ENCODE results near the gene LGI4.

Gene LGI4

DNA sequence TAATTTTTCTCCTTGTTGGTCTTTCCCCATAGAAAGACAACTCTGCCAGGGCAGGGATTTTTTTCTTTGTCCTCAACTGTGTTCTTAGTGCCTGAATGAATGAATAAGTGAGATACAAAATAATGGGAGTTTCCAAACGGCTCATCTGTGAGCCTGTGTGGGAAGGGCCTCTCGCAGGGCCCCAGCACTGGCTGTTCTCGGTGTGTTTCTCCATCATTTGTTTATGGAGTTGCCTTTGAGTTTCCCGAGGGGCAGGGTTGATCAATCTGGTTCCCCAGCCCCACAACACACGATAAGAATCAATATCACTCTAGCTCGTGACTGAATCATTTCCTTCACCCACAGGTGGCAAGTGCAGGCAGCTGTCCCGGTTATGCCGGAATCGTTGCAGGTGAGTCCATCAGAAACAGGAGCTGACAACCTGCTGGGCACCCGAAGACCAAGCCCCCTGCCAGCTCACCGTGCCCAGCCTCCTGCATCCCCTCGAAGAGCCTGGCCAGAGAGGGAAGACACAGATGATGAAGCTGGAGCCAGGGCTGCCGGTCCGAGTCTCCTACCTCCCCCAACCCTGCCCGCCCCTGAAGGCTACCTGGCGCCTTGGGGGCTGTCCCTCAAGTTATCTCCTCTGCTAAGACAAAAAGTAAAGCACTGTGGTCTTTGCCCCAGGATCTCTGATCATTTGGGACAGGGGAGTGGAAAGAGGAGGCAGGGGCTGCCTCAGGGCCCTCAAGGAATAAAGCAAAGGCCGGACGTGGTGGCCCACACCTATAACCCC, 34.5 kb upstream of the LGI4 start:
- Histone ChIP-seq H3K27ac (ENCODE audit: low read depth, low read length) (no peak overlapping the region), H3K36me3 (ENCODE audit: control insufficient read depth, insufficient read depth, low read length) (peaks cover 4% of the 10 kb centered on the region), H3K9ac (ENCODE audit: low read length) (no peak overlapping the region), H3K56ac (ENCODE audit: low read length) (no peak overlapping the region), H3K79me1 (ENCODE audit: low read length) (no peaks in the 10 kb centered on the region), H2BK120ac (ENCODE audit: low read depth, low read length) (no peak overlapping the region), H4K8ac (ENCODE audit: low read depth, low read length) (no peak overlapping the region), H3K18ac (ENCODE audit: low read length) (no peak overlapping the region), H3K23ac (ENCODE audit: low read length) (no peak overlapping the region), H3K4me2 (ENCODE audit: low read length) (no peak overlapping the region), H3K4me1 (ENCODE audit: control insufficient read depth, low read depth, low read length) (no peaks in the 10 kb centered on the region), H3K27me3 (ENCODE audit: insufficient read depth, low read length, poor library complexity) (no peaks in the 10 kb centered on the region), H3K4me3 (ENCODE audit: low read length) (no peak overlapping the region), H2BK15ac (replicated peaks; ENCODE audit: low read depth) (no peak overlapping the region), H2BK5ac (ENCODE audit: low read length) (no peak overlapping the region), H3K79me2 (ENCODE audit: control insufficient read depth, insufficient read depth, low read length) (no peaks in the 10 kb centered on the region), H4K5ac (ENCODE audit: low read length) (no peak overlapping the region), H3K4ac (ENCODE audit: low read depth, low read length) (no peak overlapping the region), H2AK5ac (ENCODE audit: low read length) (no peak overlapping the region)
- DNase-seq = no peak
- no CpG with 5 or more reads among the region's 18 CpGs for WGBS (ENCODE audit: extremely low coverage, insufficient coverage, low lambda C conversion rate)

DNA sequence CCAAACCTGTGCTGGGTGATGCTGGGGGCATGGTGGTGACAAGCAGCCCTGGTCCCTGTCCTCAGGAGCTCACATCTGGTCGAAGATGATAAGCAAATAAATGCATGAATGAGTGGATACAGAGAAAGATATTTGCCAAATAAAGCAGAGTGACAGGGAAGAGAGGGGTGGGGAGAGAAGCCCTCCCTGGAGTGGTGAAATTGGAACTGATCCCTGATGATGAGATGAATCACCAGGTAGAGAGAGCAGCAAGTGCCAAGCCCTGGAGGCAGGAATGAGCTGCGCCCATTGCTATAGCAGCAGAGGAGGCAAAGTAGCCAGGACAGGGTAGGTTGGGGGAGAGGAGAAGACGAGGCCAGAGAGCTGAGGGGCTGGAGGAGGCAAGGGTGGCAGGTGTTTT, 33.3 kb upstream of the LGI4 start:
- no peak overlapping the region for H3K4me2 ChIP-seq (ENCODE audit: low read length)
- no peak overlapping the region for H3K18ac ChIP-seq (ENCODE audit: low read length)
- H3K23ac ChIP-seq (ENCODE audit: low read length) = no peak overlapping the region
- no peak overlapping the region for H3K4ac ChIP-seq (ENCODE audit: low read depth, low read length)
- H3K4me1 ChIP-seq (ENCODE audit: control insufficient read depth, low read depth, low read length) = no peaks in the 10 kb centered on the region
- no peak overlapping the region for H2BK15ac ChIP-seq (replicated peaks; ENCODE audit: low read depth)
- H4K5ac ChIP-seq (ENCODE audit: low read length) = no peak overlapping the region
- H3K4me3 ChIP-seq (ENCODE audit: low read length) = no peak overlapping the region
- H2BK5ac ChIP-seq (ENCODE audit: low read length) = no peak overlapping the region
- no peak overlapping the region for H2AK5ac ChIP-seq (ENCODE audit: low read length)
- H3K56ac ChIP-seq (ENCODE audit: low read length) = no peak overlapping the region
- H2BK120ac ChIP-seq (ENCODE audit: low read depth, low read length) = no peak overlapping the region
- WGBS (ENCODE audit: extremely low coverage, insufficient coverage, low lambda C conversion rate) = no CpG with 5 or more reads among the region's 3 CpGs
- H3K36me3 ChIP-seq (ENCODE audit: control insufficient read depth, insufficient read depth, low read length) = peaks cover 8% of the 10 kb centered on the region
- H3K9ac ChIP-seq (ENCODE audit: low read length) = no peak overlapping the region
- H3K27ac ChIP-seq (ENCODE audit: low read depth, low read length) = no peak overlapping the region
- H3K27me3 ChIP-seq (ENCODE audit: insufficient read depth, low read length, poor library complexity) = no peaks in the 10 kb centered on the region
- H3K79me1 ChIP-seq (ENCODE audit: low read length) = no peaks in the 10 kb centered on the region
- no peaks in the 10 kb centered on the region for H3K79me2 ChIP-seq (ENCODE audit: control insufficient read depth, insufficient read depth, low read length)
- DNase-seq = no peak
- no peak overlapping the region for H4K8ac ChIP-seq (ENCODE audit: low read depth, low read length)

DNA sequence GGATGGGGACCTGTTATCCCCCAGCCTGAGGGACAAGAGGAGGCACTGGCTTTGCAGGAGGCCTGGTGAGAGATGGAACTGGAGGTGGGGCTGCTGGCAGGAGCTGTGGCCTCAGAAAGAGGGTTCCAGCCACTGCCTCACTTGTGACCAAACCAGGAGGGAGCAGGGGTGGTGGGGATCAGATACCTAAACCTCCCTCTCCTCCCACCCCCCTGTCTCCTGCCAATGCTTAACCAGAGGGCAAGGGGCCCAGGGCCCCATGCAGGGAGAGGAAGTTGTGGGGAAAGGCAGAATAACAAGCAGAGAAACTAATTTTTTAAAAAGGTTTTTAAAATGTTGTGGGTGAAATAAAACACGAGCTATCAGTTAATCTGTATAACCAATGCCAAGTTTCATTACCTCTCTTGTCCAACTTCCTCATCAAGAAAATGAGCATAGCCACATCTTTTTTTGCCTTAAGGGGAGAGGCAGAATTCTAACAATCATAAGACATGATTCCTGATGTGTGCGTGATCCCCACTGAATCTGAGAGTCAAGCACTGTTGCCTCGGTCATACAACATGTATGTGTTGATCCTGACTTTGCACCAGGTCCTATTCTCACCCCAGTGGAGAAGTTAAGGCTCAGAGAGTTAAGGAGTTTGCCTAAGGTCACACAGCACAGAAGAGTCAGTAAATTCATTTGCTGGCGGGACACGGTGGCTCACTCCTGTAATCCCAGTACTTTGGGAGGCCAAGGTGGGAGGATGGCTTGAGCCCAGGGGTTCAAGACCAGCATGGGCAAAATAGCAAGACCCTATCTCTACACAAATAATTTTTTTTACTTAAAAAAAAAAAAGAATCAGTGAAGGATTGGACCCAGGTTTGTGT, 32.6 kb upstream of the LGI4 start:
- no CpG with 5 or more reads among the region's 5 CpGs for WGBS (ENCODE audit: extremely low coverage, insufficient coverage, low lambda C conversion rate)
- no peak overlapping the region for H3K18ac ChIP-seq (ENCODE audit: low read length)
- no peak overlapping the region for H2BK120ac ChIP-seq (ENCODE audit: low read depth, low read length)
- DNase-seq = no peak
- no peak overlapping the region for H4K8ac ChIP-seq (ENCODE audit: low read depth, low read length)
- no peak overlapping the region for H2BK15ac ChIP-seq (replicated peaks; ENCODE audit: low read depth)
- no peaks in the 10 kb centered on the region for H3K79me2 ChIP-seq (ENCODE audit: control insufficient read depth, insufficient read depth, low read length)
- H2BK5ac ChIP-seq (ENCODE audit: low read length) = no peak overlapping the region
- no peak overlapping the region for H3K23ac ChIP-seq (ENCODE audit: low read length)
- H3K27ac ChIP-seq (ENCODE audit: low read depth, low read length) = no peak overlapping the region
- H3K4me2 ChIP-seq (ENCODE audit: low read length) = no peak overlapping the region
- no peak overlapping the region for H3K9ac ChIP-seq (ENCODE audit: low read length)
- H3K4ac ChIP-seq (ENCODE audit: low read depth, low read length) = no peak overlapping the region
- no peak overlapping the region for H4K5ac ChIP-seq (ENCODE audit: low read length)
- H3K56ac ChIP-seq (ENCODE audit: low read length) = no peak overlapping the region
- peaks cover 8% of the 10 kb centered on the region for H3K36me3 ChIP-seq (ENCODE audit: control insufficient read depth, insufficient read depth, low read length)
- no peaks in the 10 kb centered on the region for H3K4me1 ChIP-seq (ENCODE audit: control insufficient read depth, low read depth, low read length)
- H3K79me1 ChIP-seq (ENCODE audit: low read length) = no peaks in the 10 kb centered on the region
- no peak overlapping the region for H2AK5ac ChIP-seq (ENCODE audit: low read length)
- H3K4me3 ChIP-seq (ENCODE audit: low read length) = no peak overlapping the region
- H3K27me3 ChIP-seq (ENCODE audit: insufficient read depth, low read length, poor library complexity) = no peaks in the 10 kb centered on the region

DNA sequence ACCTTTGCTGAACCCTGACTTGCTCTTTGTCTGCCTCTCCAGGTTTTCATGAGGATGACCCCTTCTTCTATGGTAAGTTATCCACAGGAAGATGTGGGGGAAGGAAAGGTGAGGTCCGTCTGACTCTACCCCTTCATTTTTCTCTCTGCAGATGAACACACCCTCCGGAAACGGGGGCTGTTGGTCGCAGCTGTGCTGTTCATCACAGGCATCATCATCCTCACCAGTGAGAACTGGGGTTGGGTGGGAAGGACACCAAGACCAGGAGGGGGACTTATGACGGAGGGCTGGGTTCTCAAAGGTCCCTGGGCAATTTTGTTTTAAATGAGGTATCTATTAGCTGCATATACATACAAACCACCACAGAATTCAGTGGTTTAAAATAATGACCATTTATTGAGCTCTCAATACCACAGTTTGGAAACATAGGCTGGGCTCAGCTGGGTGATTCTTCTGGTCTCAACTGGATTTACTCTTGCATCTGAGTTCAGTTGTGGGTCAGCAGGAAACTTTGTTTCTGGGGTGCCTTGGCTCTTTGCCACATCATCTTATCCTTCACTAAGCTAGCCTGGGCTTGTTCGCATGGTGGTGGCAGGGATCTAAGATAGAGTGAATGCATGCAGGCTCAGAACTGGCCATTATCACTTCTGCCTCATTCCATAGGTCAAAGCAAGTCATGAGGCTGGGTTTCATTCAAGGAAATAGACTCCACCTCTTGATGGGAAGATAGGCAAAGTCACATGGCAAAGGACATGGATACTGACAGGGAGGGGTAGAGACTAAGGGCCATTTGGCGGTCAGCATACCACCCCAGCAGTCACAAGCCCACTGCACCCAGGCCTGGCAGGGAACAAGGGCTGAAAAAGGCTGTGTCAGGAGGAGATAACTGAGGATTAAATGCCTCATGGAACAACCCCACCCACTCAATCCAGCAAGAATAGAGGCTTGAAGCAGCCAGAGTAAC, 31.5 kb upstream of the LGI4 start:
- no peak overlapping the region for H2AK5ac ChIP-seq (ENCODE audit: low read length)
- H3K79me2 ChIP-seq (ENCODE audit: control insufficient read depth, insufficient read depth, low read length) = no peaks in the 10 kb centered on the region
- no peak overlapping the region for H4K8ac ChIP-seq (ENCODE audit: low read depth, low read length)
- H3K23ac ChIP-seq (ENCODE audit: low read length) = no peak overlapping the region
- H3K4ac ChIP-seq (ENCODE audit: low read depth, low read length) = no peak overlapping the region
- H3K4me1 ChIP-seq (ENCODE audit: control insufficient read depth, low read depth, low read length) = no peaks in the 10 kb centered on the region
- no peak overlapping the region for H3K9ac ChIP-seq (ENCODE audit: low read length)
- no peak overlapping the region for H2BK15ac ChIP-seq (replicated peaks; ENCODE audit: low read depth)
- H2BK120ac ChIP-seq (ENCODE audit: low read depth, low read length) = no peak overlapping the region
- no peak overlapping the region for H3K27ac ChIP-seq (ENCODE audit: low read depth, low read length)
- no peak overlapping the region for H3K56ac ChIP-seq (ENCODE audit: low read length)
- no CpG with 5 or more reads among the region's 7 CpGs for WGBS (ENCODE audit: extremely low coverage, insufficient coverage, low lambda C conversion rate)
- peaks cover 8% of the 10 kb centered on the region for H3K36me3 ChIP-seq (ENCODE audit: control insufficient read depth, insufficient read depth, low read length)
- no peaks in the 10 kb centered on the region for H3K79me1 ChIP-seq (ENCODE audit: low read length)
- DNase-seq = no peak
- H3K27me3 ChIP-seq (ENCODE audit: insufficient read depth, low read length, poor library complexity) = no peaks in the 10 kb centered on the region
- H4K5ac ChIP-seq (ENCODE audit: low read length) = no peak overlapping the region
- no peak overlapping the region for H3K18ac ChIP-seq (ENCODE audit: low read length)
- H3K4me3 ChIP-seq (ENCODE audit: low read length) = no peak overlapping the region
- H2BK5ac ChIP-seq (ENCODE audit: low read length) = no peak overlapping the region
- no peak overlapping the region for H3K4me2 ChIP-seq (ENCODE audit: low read length)

DNA sequence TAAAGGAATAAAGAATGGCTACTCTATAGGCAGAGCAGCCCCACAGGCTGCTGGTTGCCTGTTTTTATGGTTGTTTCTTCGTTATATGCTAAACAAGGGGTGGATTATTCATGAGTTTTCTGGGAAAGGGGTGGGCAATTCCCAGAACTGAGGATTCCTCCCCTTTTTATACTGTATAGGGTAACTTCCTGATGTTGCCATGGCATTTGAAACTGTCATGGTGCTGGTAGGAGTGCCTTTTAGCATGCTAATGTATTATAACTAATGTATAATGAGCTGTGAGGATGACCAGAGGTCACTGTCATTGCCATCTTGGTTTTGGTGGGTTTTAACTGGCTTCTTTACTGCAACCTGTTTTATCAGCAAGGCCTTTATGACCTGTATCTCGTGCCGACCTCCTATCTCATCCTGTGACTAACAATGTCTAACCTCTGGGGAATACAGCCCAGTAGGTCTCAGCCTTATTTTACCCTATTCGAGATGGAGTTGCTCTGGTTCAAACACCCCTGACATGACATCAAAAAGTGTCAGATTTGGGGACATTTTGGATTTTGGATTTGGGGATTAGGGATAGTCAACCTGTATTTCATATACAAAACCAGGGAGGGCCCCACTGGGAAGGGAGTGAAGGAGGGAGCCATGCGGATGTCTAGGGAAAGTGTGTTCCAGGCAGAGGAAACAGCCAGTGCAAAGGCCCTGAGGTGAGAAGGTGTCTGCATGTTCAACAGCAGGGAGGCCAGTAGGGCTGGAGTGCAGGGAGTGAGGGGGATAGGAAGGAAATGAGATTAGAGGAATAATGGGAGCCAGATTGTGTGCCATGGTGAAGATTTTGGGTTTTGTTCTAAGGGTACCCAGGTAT, 30.6 kb upstream of the LGI4 start:
- H3K18ac ChIP-seq (ENCODE audit: low read length) = no peak overlapping the region
- no peak overlapping the region for H3K23ac ChIP-seq (ENCODE audit: low read length)
- H2BK120ac ChIP-seq (ENCODE audit: low read depth, low read length) = no peak overlapping the region
- no CpG with 5 or more reads among the region's 5 CpGs for WGBS (ENCODE audit: extremely low coverage, insufficient coverage, low lambda C conversion rate)
- no peak overlapping the region for H3K9ac ChIP-seq (ENCODE audit: low read length)
- H2AK5ac ChIP-seq (ENCODE audit: low read length) = no peak overlapping the region
- no peaks in the 10 kb centered on the region for H3K79me1 ChIP-seq (ENCODE audit: low read length)
- no peaks in the 10 kb centered on the region for H3K27me3 ChIP-seq (ENCODE audit: insufficient read depth, low read length, poor library complexity)
- no peak overlapping the region for H4K5ac ChIP-seq (ENCODE audit: low read length)
- no peak overlapping the region for H2BK5ac ChIP-seq (ENCODE audit: low read length)
- no peaks in the 10 kb centered on the region for H3K79me2 ChIP-seq (ENCODE audit: control insufficient read depth, insufficient read depth, low read length)
- no peak overlapping the region for H3K56ac ChIP-seq (ENCODE audit: low read length)
- no peak overlapping the region for H3K4ac ChIP-seq (ENCODE audit: low read depth, low read length)
- no peak overlapping the region for H4K8ac ChIP-seq (ENCODE audit: low read depth, low read length)
- H2BK15ac ChIP-seq (replicated peaks; ENCODE audit: low read depth) = no peak overlapping the region
- DNase-seq = no peak
- H3K36me3 ChIP-seq (ENCODE audit: control insufficient read depth, insufficient read depth, low read length) = peaks cover 9% of the 10 kb centered on the region
- no peaks in the 10 kb centered on the region for H3K4me1 ChIP-seq (ENCODE audit: control insufficient read depth, low read depth, low read length)
- no peak overlapping the region for H3K27ac ChIP-seq (ENCODE audit: low read depth, low read length)
- no peak overlapping the region for H3K4me2 ChIP-seq (ENCODE audit: low read length)
- no peak overlapping the region for H3K4me3 ChIP-seq (ENCODE audit: low read length)

Measured in mesendoderm (in vitro differentiated cells).